OCI-LY7 (cell line): ENCODE results near the gene TANC2. TPM values are rescaled to one million over a fixed set of nuclear protein-coding genes. Genes with fewer than 3 reads are reported as not detected.

ENCODE experiments used
- BruUV-seq: library from RNA; stranded (reverse); fragments of 400-500 nt; replicated peaks from 2 replicates; lab custom pipeline; 2021; lab: Mats Ljungman, UMichigan
- CTCF ChIA-PET: fragments of 300-600 bp; sonication (Branson Sonifier 250); formaldehyde crosslinking; loops from one replicate; lab custom pipeline; 2022; ENCODE audit warnings: antibody characterized with exemption; ENCODE audit not compliant: unreplicated experiment; lab: Charles Lee
- POLR2A ChIA-PET: fragments of 300-600 bp; sonication (Branson Sonifier 250); formaldehyde crosslinking; loops from one replicate; lab custom pipeline; 2022; ENCODE audit warnings: antibody characterized with exemption; lab: Charles Lee
- DNase-seq: peaks from one replicate; pipeline ENCODE4 v3.0.0-alpha.2; 2015; ENCODE audit warnings: low spot score
- H2AFZ ChIP-seq: fragments of 200-600 bp; sonication (generic), shearing (Covaris generic); 2 replicates; pipeline ENCODE4 v1.6.1; 2014; ENCODE audit warnings: mild to moderate bottlenecking, antibody characterized with exemption, low read length, moderate library complexity
- H3K27ac ChIP-seq: fragments of 200-600 bp; sonication (generic); 2 replicates; pipeline ENCODE4 v1.5.1; 2014; ENCODE audit warnings: mixed run types, low read depth, mild to moderate bottlenecking, moderate library complexity, low read length, inconsistent platforms; ENCODE audit not compliant: poor library complexity, severe bottlenecking
- H3K36me3 ChIP-seq: fragments of 200-600 bp; sonication (generic); 2 replicates; pipeline ENCODE4 v1.6.1; 2014; ENCODE audit warnings: mild to moderate bottlenecking, antibody characterized with exemption, low read length, moderate library complexity, mixed read lengths; ENCODE audit not compliant: insufficient read depth
- H3K4me1 ChIP-seq: fragments of 200-600 bp; sonication (generic); 2 replicates; pipeline ENCODE4 v1.5.1; 2014; ENCODE audit warnings: mild to moderate bottlenecking, low read length; ENCODE audit not compliant: insufficient read depth, poor library complexity, severe bottlenecking
- H3K4me2 ChIP-seq: fragments of 200-600 bp; sonication (generic); 2 replicates; pipeline ENCODE4 v1.6.1; 2014; ENCODE audit warnings: mild to moderate bottlenecking, low read length
- H3K4me3 ChIP-seq: fragments of 200-600 bp; sonication (generic); 2 replicates; pipeline ENCODE4 v1.5.1; 2014; ENCODE audit warnings: mild to moderate bottlenecking, low read depth, low read length; ENCODE audit not compliant: poor library complexity, severe bottlenecking
- H3K79me2 ChIP-seq: fragments of 200-600 bp; sonication (generic); 2 replicates; pipeline ENCODE4 v1.6.1; 2016; ENCODE audit warnings: low read depth, mild to moderate bottlenecking, low read length, moderate library complexity, mixed read lengths; ENCODE audit not compliant: insufficient read depth
- H3K9me2 ChIP-seq: fragments of 200-600 bp; sonication (generic); 2 replicates; pipeline ENCODE4 v1.6.1; 2016; ENCODE audit warnings: mild to moderate bottlenecking, low read length, mixed read lengths; ENCODE audit not compliant: insufficient read depth
- H3K9me3 ChIP-seq: fragments of 200-600 bp; sonication (generic); 2 replicates; pipeline ENCODE4 v1.6.1; 2014; ENCODE audit warnings: mild to moderate bottlenecking, mixed run types, low read length, mixed read lengths
- H4K20me1 ChIP-seq: fragments of 200-600 bp; sonication (generic); 2 replicates; pipeline ENCODE4 v1.6.1; 2014; ENCODE audit warnings: mild to moderate bottlenecking, antibody characterized with exemption, low read length, moderate library complexity, mixed read lengths; ENCODE audit not compliant: insufficient read depth
- EZH2phosphoT487 ChIP-seq: fragments of 200-600 bp; sonication (generic); IDR thresholded peaks from 2 replicates; pipeline ENCODE4 v1.6.1; 2018; ENCODE audit warnings: low read depth, borderline replicate concordance, mild to moderate bottlenecking, mixed run types, antibody characterized with exemption, low read length, moderate library complexity, mixed read lengths
- intact Hi-C: fragments of 100-400 bp; cut with micrococcal nuclease; formaldehyde crosslinking; loops from one replicate; pipeline ENCODE4 v1.10.0; 2022; ENCODE audit not compliant: unreplicated experiment
- total RNA-seq, 2 experiments: library from RNA; depleted of rRNA in 1 of 2; stranded (reverse); fragments of >200 nt in 1 of 2; shearing (Covaris generic) in 1 of 2; gene quantifications; 2 replicates each; pipeline ENCODE4 v1.2.3, GENCODE V29; 2014 to 2022
- TF ChIP-seq, protein P1 (sequence below): fragments of 200-600 bp; sonication (generic); conservative IDR thresholded peaks from 2 replicates; pipeline ENCODE4 v1.5.1; 2014; ENCODE audit warnings: mild to moderate bottlenecking, antibody characterized with exemption, low read length, moderate library complexity, mixed read lengths

TANC2 gene
- total RNA-seq, 2 experiments from 2014 or later, result 9.6 to 14.5 TPM

DNA sequence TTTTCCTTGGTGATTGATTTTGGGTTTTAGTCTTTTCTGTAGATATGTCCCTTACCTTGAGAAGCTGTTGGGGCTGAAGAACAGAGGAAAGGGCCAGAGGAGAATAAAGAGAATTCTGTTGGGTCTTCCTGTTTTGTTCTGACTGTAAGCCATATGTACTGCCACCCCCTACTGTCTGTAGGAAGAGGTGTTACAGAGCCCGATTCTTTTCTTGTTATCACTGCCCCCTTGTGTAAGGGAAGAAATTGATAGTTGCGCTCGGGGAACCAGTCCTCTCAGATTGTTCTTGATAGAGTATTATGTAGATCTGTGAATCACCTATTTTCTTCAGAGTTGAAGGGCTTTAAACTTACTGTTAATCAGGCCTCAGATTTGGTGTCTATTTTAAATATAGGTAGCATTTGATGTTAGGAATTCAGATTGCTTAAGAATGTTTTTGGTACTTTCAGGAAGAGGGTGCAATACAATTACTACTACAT, 2.4 kb downstream of the TANC2 start:
- POLR2A ChIA-PET, result interaction anchor here (0.7 kb wide), 1 partner anchor 29 kb away, joined by 3 read pairs; no protein-coding TSS in a partner anchor
- Histone ChIP-seq H3K4me1 (peaks cover 23% of the 10 kb centered on the region), H3K79me2 (no peaks in the 10 kb centered on the region)

DNA sequence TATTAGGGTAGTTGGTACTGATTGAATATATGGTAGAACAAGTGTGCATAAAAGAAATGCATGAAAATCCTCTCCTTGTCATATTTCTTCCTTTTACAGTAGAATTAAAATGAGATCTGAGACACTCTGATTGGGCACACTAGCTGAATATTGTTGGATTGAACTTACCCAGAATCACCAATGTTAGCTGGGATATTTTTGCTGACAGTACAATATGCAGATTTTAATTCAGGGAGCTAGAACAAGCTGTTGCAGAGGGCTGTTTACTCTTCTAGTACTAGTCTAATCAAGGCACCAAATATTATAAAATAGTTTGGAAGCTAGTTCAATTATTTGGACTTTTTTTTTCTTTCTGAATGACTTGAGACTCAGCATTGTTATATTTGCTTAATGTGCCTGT, 4.6 kb downstream of the TANC2 start:
- Histone ChIP-seq H3K4me3 (no peak overlapping the region), H3K9me2 (no peaks in the 10 kb centered on the region), H3K79me2 (no peaks in the 10 kb centered on the region), H2AFZ (no peak overlapping the region), H3K27ac (no peak overlapping the region), H4K20me1 (peaks cover 11% of the 10 kb centered on the region; the same call in 1 of the 2 replicates), H3K9me3 (no peaks in the 10 kb centered on the region), H3K4me1 (peaks cover 20% of the 10 kb centered on the region), H3K36me3 (no peaks in the 10 kb centered on the region), H3K4me2 (no peak overlapping the region)
- intact Hi-C loops, result no loop called here
- ChIA-PET CTCF (no interaction called here), POLR2A (interaction anchor here (0.5 kb wide), 1 partner anchor 224 kb away, joined by 3 read pairs; no protein-coding TSS in a partner anchor)
- no peak for DNase-seq
- BruUV-seq, result no TSS peak
- TF ChIP-seq, protein P1, sequence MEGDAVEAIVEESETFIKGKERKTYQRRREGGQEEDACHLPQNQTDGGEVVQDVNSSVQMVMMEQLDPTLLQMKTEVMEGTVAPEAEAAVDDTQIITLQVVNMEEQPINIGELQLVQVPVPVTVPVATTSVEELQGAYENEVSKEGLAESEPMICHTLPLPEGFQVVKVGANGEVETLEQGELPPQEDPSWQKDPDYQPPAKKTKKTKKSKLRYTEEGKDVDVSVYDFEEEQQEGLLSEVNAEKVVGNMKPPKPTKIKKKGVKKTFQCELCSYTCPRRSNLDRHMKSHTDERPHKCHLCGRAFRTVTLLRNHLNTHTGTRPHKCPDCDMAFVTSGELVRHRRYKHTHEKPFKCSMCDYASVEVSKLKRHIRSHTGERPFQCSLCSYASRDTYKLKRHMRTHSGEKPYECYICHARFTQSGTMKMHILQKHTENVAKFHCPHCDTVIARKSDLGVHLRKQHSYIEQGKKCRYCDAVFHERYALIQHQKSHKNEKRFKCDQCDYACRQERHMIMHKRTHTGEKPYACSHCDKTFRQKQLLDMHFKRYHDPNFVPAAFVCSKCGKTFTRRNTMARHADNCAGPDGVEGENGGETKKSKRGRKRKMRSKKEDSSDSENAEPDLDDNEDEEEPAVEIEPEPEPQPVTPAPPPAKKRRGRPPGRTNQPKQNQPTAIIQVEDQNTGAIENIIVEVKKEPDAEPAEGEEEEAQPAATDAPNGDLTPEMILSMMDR, result no peak
- TF ChIP-seq EZH2phosphoT487, result no peak

More for the DNA sequence above, 2.4 kb downstream of the TANC2 start:
- intact Hi-C loops, result loop anchor here (1.0 to 5.0 kb wide), 4 partner anchors 246 to 546 kb away; partner anchors contain the start of gene METTL2A
- BruUV-seq, result no TSS peak
- H3K9me3 ChIP-seq, result no peaks in the 10 kb centered on the region
- CTCF ChIA-PET, result no interaction called here
- TF ChIP-seq, protein P1, result peak; percentile 98
- no peak for TF ChIP-seq EZH2phosphoT487
- H2AFZ ChIP-seq, result peak overlapping the region; percentile 59; the same call in 1 of the 2 replicates
- H3K9me2 ChIP-seq, result no peaks in the 10 kb centered on the region
- peak; percentile 85 for DNase-seq
- H3K4me2 ChIP-seq, result peak overlapping the region; percentile 91
- H3K27ac ChIP-seq, result no peak overlapping the region
- H4K20me1 ChIP-seq, result peaks cover 11% of the 10 kb centered on the region; the same call in 1 of the 2 replicates
- H3K4me3 ChIP-seq, result no peak overlapping the region
- H3K36me3 ChIP-seq, result no peaks in the 10 kb centered on the region

DNA sequence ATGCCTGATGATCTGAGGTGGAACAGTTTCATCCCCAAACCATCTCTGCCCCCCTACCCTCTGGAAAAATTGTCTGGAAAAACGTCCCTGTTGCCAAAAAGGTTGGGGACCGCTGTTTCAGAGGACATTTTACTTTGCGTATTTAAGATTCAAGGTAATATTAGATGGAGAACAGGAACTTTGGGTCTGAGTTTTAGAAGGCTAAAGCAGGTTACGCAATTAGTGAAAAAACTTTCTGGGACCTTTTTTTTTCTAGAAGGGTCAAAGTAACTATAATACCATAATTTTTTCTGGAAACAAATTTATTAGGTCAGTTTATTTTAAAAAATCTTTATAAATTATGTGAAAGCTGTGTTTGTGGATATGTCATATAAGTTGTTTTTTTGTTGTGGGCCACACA, 5.8 kb downstream of the TANC2 start:
- no peak for DNase-seq
- Histone ChIP-seq H3K9me3 (no peaks in the 10 kb centered on the region), H3K4me3 (no peak overlapping the region), H4K20me1 (peaks cover 11% of the 10 kb centered on the region; the same call in 1 of the 2 replicates), H3K36me3 (no peaks in the 10 kb centered on the region), H2AFZ (no peak overlapping the region), H3K4me2 (no peak overlapping the region), H3K9me2 (no peaks in the 10 kb centered on the region), H3K79me2 (no peaks in the 10 kb centered on the region), H3K27ac (no peak overlapping the region), H3K4me1 (peaks cover 18% of the 10 kb centered on the region)
- BruUV-seq, result no TSS peak
- POLR2A ChIA-PET, result no interaction called here
- no peak for TF ChIP-seq EZH2phosphoT487
- TF ChIP-seq, protein P1, result no peak
- CTCF ChIA-PET, result no interaction called here
- intact Hi-C loops, result no loop called here
